Astrocyte of the hippocampus (primary cell): Measurements from ENCODE around the gene TADA2B.

Experiments used
- DNase-seq: peaks from one replicate; pipeline ENCODE4 v3.0.0; 2011; ENCODE audit warnings: low read depth, low spot score

Gene TADA2B

DNA sequence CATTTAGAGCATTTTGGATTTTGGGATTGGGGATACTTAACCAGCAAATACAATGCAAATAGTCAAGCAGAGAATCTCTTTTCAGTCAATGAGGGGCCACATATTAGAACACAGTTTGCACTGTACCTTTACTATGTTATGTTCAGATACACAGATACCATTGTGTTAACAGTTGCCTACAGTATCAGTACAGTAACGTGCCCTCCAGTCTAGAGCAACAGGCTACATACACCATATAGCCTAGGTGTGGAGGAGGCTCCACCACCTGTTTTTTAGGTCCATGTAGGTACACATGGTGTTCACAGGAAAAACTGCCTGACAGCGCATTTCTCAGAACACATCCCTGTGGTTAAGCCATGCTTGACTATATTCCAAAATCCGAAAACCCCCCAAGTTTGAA is 15.6 kb downstream of the TADA2B start:
- DNase-seq = no peak

DNA sequence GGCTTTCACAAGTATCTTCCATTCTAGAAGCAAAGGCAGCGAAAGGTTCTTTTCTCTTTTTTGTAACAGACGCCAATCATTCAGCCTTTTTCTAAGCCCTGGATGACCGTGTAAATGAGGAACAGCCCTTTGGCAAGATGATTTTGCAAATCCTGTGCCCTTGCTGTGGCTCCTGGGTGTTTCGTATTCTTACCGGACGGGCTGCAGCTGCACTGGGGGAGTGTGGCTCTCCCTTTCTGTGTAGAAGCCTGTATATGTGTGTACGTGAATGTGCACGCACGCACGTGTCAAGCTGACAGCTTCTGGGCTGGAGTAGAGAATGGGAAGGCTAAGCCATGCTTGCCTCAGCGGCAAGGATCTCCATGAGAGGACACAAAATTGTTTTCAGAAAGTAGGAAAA is 16.5 kb downstream of the TADA2B start:
- DNase-seq = no peak

GRCh38 chr4:7060346-7061150 is 17.4 kb downstream of the TADA2B start:
- no peak for DNase-seq

- DNase-seq = no peak
Measured at GRCh38 chr4:7061815-7062214, 18.6 kb downstream of the TADA2B start.

DNA sequence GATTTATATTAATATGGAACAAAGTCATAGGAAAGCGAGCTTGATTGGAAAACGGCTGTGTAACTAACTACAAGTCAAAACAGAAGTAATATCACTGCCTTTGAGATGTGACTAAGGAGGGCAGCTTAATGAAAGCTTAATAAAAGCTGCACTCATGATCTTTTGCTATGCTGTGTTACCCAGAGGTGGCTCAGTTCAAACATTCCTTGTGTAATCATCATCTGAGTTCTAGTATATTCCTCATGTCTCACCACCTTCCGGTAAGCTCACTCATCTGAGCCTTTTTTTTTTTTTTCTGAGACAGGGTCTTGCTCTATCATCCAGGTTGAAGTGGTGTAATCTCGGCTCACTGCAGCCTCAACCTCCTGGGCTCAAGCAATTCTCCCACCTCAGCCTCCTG is 19.6 kb downstream of the TADA2B start:
- DNase-seq = no peak

- no peak for DNase-seq
Measured at GRCh38 chr4:7063362-7063761, 20.2 kb downstream of the TADA2B start.

- no peak for DNase-seq
Measured at GRCh38 chr4:7066006-7066405, 22.8 kb downstream of the TADA2B start.

DNA sequence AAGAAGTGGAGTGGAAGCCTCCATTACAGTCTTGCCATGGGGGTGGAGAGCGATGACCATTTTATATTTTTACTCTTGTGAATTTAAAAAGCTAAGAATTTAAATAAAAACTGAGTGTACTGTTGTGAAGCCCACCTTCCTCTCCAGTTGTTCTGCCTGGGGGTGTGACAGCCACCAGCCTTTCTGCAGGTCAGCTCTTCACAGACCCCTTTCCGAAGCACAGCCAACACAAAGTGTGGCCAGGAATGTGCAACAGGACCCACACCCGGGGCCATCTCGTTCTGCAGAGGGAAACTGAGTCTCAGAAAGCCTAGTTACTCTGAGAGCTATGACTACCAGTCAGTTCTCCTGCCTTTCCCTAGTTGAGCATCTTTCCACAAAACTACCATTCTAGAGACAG is 23.3 kb downstream of the TADA2B start:
- DNase-seq = no peak

- no peak for DNase-seq
Measured at GRCh38 chr4:7067126-7067451, 23.9 kb downstream of the TADA2B start.

DNA sequence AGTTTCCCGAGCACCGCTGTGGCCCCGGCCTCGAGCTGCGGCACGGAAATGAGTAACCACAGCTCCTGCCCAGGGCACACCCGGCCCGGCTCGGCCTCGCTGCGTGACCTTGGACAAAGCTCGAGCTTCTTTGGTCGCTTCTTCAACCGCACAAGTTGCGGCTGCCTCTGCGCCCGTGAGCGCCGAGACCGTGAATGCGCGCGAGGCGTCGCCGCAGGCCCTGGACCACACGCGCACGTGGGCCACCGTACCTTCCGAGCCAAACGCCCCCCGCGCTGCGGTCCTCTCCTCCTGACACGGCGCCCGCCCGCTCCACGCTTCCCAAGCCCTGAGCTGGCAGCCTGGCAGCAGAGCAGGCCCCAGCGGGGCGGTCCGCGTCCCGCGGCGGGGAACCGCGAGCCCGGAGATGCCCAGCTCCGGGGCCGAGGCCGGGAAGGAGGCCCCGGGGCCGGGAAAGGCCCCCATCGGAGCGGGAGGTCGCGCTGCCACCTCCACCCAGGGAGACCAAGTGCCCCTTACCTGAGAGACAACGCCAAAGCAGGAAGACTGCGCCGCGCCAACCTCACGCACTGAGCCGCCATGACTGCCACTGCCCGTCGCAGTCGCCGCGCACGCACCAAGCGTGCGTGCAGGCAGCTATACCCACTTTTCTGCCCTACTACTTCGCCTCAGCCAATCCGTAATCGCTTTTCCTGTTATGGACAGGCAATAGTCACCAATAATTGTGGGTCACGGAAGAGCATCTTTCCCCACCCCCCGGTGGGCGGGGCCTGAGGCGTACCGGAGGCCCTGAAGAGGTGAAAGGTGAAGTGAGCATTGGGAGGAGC is 24.5 kb downstream of the TADA2B start, which contains the start of gene GRPEL1:
Gene GRPEL1, minus strand, starts transcription at position 613 of the 827 bp plus-strand sequence. Its CDS starts 32 bp downstream, at position 581.
- peak; percentile 100 for DNase-seq

- no peak for DNase-seq
Measured at GRCh38 chr4:7068279-7068842, 25.2 kb downstream of the TADA2B start.

DNA sequence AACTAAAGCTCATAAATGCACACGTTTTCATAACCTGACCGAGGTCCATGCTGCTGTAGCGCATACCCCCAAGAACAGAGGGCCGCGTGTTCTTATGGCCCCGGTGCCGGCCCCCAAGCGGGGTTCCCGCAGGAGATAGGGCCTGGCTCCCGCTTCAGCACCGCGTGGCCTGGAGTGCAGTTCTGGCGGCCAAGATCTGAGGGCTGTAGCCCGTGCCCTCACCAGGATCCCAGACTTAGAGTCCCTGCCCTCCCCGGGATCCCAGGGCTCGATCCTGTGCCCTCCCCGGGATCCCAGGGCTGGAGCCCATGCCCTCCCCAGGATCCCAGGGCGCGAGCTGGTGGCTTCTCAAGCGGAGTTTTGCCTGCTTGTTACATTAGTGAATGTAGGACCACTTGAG is 25.7 kb downstream of the TADA2B start:
- DNase-seq = peak; percentile 32

- DNase-seq = peak; percentile 83
Measured at GRCh38 chr4:7070729-7071511, 27.7 kb downstream of the TADA2B start.

- no peak for DNase-seq
Measured at GRCh38 chr4:7073059-7073458, 29.9 kb downstream of the TADA2B start.

GRCh38 chr4:7073526-7074390 is 30.6 kb downstream of the TADA2B start:
- peak; percentile 62 for DNase-seq

DNA sequence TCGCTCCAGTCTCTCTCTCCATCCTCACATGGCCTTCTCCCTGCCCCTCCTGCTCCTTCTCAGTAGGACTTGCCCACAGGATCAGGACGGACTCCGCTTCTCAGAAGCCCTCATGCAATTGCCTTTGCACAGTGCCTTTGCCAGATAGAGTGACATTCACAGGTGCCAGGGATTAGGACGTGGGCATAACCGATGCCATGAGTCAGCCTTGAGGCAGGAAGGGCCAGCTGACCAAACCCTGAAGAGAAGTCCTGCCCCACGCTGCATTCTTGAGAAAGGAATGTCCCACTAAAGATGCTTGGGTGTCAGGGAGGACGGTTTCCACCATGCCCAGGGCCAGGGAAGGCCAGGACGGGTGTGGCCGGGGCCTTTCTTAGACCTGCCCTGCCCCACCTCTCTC is 31.3 kb downstream of the TADA2B start:
- peak; percentile 20 for DNase-seq

DNA sequence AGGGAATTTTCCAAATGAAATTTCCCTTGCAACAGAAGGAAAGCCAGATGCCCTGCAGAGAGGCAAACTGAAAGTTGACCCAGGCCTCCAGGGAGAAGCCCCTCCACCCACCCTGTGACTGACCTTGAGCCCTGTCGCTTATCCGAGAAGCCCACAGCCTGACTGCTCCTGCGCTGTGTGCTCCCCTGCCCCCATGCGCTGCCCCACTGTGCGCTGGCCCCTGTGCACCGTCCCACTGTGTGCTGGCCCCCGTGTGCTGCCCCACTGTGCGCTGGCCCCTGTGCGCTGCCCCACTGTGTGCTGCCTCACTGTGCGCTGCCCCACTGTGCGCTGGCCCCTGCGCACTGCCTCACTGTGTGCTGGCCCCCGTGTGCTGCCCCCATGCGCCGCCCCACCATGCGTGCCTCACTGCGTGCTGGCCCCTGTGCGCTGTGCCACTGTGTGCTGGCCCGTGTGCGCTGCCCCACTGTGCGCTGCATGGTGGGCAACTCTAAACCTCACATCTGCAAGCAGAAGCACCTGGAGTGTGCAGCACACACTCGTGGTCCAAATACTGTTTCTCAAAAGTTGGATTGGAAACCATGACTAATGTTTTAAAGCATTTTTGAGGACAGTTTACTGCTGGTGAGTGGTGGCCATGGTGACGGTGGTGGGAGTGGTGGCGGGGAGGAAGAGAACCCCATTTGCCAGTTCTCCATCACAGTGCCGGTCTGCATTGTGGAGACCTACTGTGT is 33.0 kb downstream of the TADA2B start:
- peak; percentile 28 for DNase-seq

GRCh38 chr4:7076696-7077082 is 33.5 kb downstream of the TADA2B start:
- DNase-seq = no peak

DNA sequence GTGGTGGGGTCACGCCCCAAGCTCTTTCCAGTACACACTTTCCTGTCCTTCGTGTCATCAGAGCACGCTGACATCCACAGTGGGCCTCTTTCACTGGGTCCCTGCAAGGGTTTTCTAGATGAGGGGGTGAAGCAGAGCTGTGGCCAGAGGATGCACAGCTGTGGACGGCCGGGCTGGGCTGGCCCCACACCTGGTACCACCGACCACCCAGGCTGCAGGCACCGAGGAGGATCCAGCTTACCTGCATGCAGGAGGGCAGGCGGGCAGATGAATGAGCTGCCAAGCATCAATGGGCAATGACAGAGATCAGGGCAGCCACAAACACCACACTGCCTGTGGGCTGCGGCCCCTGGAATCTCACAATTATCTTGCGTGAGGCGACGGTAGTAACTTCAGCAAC is 34.2 kb downstream of the TADA2B start:
- DNase-seq = no peak

DNA sequence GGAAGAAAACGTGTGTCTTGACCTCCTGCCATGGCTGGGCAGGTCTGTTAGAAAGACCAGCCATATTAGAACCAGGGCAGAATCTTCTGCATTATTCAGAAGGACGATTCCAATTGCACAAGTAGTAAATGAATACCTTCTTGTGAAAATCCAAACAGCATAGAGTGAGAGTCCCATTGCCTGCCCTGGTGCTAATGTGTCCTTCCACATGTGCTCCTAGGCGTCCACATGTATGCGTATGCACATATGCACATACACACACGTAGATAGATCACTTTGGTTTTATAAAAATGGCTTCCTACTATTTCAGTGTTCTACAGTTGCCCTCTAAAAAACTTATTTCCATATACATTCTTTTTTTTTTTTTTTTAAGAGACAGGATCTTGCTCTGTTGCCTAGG is 34.9 kb downstream of the TADA2B start:
- DNase-seq = no peak
